Liver (tissue), 2 donors: Measurements from ENCODE around the gene SLX4IP.

Source experiments
- CTCF ChIP-seq: fragments of 150-350 bp; IDR thresholded peaks from 2 replicates; pipeline ENCODE4 v1.5.1; 2017; ENCODE audit warnings: improper control_type of control experiment, low read depth, low read length; ENCODE audit not compliant: missing input control
- TF ChIP-seq, protein P1 (sequence below): IDR thresholded peaks from 2 replicates; pipeline ENCODE4 v1.6.1; 2016; ENCODE audit warnings: antibody characterized with exemption
- donor health status: healthy.

DNA sequence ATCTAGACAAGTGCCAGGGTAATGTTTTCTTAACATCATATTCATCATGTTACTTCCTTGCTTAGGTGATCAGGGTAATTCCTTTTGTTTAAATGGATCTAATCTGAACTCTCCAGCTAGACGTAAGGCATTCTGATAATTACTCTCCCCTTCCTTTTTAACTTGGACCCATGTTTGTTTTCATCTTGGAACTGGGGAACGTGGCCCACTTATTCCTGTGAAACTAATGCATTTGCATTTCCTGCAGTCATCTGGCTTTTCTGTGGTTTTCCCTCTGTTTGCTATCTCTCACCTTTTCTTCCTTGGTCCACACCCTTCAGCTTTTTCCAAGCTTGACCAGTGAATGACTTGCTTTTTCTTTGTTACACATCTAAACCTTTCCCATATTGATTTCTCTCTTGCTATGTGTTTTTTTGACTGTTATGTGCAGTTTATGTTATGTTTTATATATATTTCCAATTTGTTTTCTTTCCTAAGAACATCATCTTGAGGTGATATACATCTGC lies 33.3 kb downstream of the SLX4IP start:
- no peak for TF ChIP-seq CTCF
- TF ChIP-seq, protein P1, sequence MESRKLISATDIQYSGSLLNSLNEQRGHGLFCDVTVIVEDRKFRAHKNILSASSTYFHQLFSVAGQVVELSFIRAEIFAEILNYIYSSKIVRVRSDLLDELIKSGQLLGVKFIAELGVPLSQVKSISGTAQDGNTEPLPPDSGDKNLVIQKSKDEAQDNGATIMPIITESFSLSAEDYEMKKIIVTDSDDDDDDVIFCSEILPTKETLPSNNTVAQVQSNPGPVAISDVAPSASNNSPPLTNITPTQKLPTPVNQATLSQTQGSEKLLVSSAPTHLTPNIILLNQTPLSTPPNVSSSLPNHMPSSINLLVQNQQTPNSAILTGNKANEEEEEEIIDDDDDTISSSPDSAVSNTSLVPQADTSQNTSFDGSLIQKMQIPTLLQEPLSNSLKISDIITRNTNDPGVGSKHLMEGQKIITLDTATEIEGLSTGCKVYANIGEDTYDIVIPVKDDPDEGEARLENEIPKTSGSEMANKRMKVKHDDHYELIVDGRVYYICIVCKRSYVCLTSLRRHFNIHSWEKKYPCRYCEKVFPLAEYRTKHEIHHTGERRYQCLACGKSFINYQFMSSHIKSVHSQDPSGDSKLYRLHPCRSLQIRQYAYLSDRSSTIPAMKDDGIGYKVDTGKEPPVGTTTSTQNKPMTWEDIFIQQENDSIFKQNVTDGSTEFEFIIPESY = no peak
